ENCODE results near the gene CNPY1.

The CNPY1 gene

DNA sequence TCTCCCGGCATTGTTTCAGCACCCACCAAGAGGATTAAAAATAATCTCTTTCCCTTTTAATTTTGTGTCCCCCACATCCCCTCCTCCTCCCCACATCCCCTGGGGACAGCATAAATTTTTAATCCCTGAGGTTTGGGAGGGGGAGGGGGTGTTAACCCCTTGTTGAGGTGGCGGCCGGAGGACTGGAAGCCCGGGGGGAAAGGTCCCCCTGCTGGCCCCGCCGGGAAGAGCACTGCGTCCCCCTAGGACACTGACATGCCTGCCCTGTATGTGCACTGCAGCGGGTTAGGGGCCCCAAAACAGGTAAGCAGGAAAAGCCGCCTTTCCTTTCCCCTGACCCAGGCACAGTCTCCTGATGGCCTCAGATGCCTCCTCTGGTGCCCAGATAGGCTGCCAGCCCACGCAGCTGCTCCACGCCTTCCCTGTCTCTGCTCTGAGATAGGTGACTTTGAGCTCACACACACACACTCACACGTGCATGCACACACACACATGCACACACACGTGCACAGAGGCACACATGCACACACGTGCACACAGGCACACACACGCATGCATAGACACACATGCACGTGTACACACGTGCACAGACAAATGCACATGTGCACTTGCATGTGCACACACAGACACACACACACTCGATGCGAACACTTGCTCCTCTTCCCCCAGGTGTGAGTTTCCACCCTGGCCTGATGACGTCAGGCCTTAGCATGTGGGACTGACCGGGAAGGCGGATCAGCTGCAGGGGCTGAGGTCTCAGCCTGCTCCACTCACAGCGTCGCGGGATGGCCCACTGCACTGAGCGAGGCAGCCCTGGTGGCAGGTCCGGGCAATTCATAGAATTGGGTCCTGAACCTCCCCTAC, 12.3 kb downstream of the CNPY1 start:
- DNase-seq (ENCODE audit: low read depth in 1 of 2, low spot score in 1 of 2): peak in 1 of 2 experiments; percentile 18
- peak overlapping the region; percentile 32 for H3K4me3 ChIP-seq (replicated peaks; ENCODE audit: insufficient read depth, low read length)
- peaks cover 40% of the 10 kb centered on the region for H3K27me3 ChIP-seq (ENCODE audit: insufficient read depth, poor library complexity, severe bottlenecking)
- TF ChIP-seq POLR2AphosphoS5 (IDR thresholded peaks at IDR 0.05; ENCODE audit: low read depth) (no peak), SPI1 (IDR thresholded peaks at IDR 0.05; ENCODE audit: borderline replicate concordance, low read depth) (no peak), GABPA (IDR thresholded peaks at IDR 0.05; ENCODE audit: low read depth) (no peak)
- TF ChIP-seq, protein P1, sequence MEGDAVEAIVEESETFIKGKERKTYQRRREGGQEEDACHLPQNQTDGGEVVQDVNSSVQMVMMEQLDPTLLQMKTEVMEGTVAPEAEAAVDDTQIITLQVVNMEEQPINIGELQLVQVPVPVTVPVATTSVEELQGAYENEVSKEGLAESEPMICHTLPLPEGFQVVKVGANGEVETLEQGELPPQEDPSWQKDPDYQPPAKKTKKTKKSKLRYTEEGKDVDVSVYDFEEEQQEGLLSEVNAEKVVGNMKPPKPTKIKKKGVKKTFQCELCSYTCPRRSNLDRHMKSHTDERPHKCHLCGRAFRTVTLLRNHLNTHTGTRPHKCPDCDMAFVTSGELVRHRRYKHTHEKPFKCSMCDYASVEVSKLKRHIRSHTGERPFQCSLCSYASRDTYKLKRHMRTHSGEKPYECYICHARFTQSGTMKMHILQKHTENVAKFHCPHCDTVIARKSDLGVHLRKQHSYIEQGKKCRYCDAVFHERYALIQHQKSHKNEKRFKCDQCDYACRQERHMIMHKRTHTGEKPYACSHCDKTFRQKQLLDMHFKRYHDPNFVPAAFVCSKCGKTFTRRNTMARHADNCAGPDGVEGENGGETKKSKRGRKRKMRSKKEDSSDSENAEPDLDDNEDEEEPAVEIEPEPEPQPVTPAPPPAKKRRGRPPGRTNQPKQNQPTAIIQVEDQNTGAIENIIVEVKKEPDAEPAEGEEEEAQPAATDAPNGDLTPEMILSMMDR (IDR thresholded peaks at IDR 0.05; ENCODE audit: insufficient read depth, low read length): peak; percentile 48
- TF ChIP-seq, protein P2, sequence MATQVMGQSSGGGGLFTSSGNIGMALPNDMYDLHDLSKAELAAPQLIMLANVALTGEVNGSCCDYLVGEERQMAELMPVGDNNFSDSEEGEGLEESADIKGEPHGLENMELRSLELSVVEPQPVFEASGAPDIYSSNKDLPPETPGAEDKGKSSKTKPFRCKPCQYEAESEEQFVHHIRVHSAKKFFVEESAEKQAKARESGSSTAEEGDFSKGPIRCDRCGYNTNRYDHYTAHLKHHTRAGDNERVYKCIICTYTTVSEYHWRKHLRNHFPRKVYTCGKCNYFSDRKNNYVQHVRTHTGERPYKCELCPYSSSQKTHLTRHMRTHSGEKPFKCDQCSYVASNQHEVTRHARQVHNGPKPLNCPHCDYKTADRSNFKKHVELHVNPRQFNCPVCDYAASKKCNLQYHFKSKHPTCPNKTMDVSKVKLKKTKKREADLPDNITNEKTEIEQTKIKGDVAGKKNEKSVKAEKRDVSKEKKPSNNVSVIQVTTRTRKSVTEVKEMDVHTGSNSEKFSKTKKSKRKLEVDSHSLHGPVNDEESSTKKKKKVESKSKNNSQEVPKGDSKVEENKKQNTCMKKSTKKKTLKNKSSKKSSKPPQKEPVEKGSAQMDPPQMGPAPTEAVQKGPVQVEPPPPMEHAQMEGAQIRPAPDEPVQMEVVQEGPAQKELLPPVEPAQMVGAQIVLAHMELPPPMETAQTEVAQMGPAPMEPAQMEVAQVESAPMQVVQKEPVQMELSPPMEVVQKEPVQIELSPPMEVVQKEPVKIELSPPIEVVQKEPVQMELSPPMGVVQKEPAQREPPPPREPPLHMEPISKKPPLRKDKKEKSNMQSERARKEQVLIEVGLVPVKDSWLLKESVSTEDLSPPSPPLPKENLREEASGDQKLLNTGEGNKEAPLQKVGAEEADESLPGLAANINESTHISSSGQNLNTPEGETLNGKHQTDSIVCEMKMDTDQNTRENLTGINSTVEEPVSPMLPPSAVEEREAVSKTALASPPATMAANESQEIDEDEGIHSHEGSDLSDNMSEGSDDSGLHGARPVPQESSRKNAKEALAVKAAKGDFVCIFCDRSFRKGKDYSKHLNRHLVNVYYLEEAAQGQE (IDR thresholded peaks at IDR 0.05; ENCODE audit: insufficient replicate concordance, low read depth): no peak
- H3K27ac ChIP-seq (replicated peaks): no peak overlapping the region

DNA sequence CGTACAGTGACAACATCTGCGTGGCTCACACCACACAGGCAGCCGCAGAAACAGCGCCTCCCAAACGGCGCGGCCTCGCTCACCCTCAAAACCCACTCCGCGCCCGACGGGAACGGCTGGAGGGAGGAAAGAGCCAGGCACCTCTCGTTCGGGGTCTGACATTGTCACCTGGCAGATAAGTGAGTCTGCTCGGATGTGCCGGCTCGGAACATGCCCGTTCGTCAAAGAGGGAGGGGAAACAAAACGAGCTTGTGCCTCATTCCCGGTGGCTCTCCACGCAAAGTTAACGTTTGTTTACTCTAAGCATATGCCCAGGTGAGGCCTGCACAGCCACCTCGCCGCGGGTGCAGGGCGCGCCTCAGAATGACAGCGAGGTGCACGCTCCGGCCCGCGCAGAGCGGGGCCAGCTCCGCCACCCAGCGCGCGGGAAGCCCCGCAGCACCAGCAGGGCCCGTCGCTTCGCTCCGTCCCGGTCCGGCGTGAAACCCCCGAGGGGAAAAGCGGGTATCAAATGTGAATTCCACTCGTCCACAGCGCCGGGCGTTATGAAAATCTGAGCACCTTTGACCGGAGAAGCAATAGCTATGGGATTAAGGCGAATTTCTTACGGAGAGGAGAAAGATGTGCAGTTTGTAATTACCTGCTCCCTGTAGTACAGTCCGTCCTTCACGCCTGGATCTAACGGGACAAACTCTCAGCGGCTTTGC, 13.1 kb downstream of the CNPY1 start:
- Histone ChIP-seq H3K27ac (replicated peaks) (no peak overlapping the region), H3K27me3 (ENCODE audit: insufficient read depth, poor library complexity, severe bottlenecking) (peaks cover 40% of the 10 kb centered on the region), H3K4me3 (replicated peaks; ENCODE audit: insufficient read depth, low read length) (peak overlapping the region; percentile 32)
- TF ChIP-seq GABPA (IDR thresholded peaks at IDR 0.05; ENCODE audit: low read depth) (no peak), POLR2AphosphoS5 (IDR thresholded peaks at IDR 0.05; ENCODE audit: low read depth) (no peak), SPI1 (IDR thresholded peaks at IDR 0.05; ENCODE audit: borderline replicate concordance, low read depth) (no peak)
- TF ChIP-seq, protein P2 (IDR thresholded peaks at IDR 0.05; ENCODE audit: insufficient replicate concordance, low read depth): no peak
- TF ChIP-seq, protein P1 (IDR thresholded peaks at IDR 0.05; ENCODE audit: insufficient read depth, low read length): no peak
- peak in 1 of 2 experiments; percentile 20 for DNase-seq (ENCODE audit: low read depth in 1 of 2, low spot score in 1 of 2)

DNA sequence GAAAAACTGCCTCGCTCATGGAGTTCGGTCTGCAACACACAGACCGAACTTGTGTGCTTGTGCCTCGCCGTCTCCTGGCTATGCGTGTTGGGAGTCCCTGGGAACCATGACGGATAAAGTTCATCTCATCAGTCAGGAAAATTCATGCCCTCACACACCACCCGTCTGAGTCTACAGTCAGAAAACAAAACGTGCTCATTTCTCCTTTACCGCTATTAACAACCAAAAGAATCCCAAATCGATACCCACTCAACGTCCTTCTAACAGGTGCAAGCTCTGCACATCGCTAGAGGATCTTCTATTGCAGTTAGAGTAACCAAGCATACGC, 13.6 kb downstream of the CNPY1 start:
- no peak overlapping the region; the same call in 1 of the 2 replicates for H3K4me3 ChIP-seq (replicated peaks; ENCODE audit: insufficient read depth, low read length)
- no peak for TF ChIP-seq SPI1 (IDR thresholded peaks at IDR 0.05; ENCODE audit: borderline replicate concordance, low read depth)
- no peak for TF ChIP-seq POLR2AphosphoS5 (IDR thresholded peaks at IDR 0.05; ENCODE audit: low read depth)
- TF ChIP-seq, protein P2 (IDR thresholded peaks at IDR 0.05; ENCODE audit: insufficient replicate concordance, low read depth): no peak
- TF ChIP-seq, protein P1 (IDR thresholded peaks at IDR 0.05; ENCODE audit: insufficient read depth, low read length): no peak
- no peak for TF ChIP-seq GABPA (IDR thresholded peaks at IDR 0.05; ENCODE audit: low read depth)
- H3K27me3 ChIP-seq (ENCODE audit: insufficient read depth, poor library complexity, severe bottlenecking): peaks cover 40% of the 10 kb centered on the region
- no peak overlapping the region for H3K27ac ChIP-seq (replicated peaks)
- no peak for DNase-seq (ENCODE audit: low read depth in 1 of 2, low spot score in 1 of 2)
